GM19238 (cell line): ENCODE measurements around the gene TBX1.
A peak's percentile ranks its signal among the peaks of the same experiment; 100 is the strongest.
"Not testable (repeated sequence)": the region's sequence is repeated elsewhere in the genome, so short reads cannot be mapped to it uniquely, and the experiment has no call there.

Experiments used
- DNase-seq: peaks from one replicate; pipeline ENCODE4 v3.0.0; 2011; ENCODE audit warnings: low spot score; ENCODE audit not compliant: insufficient read length

The TBX1 gene

GRCh38 chr22:19723232-19723982, 37.2 kb upstream of the TBX1 start, which contains the start of gene GP1BB:
Gene GP1BB, plus strand, starts transcription at chr22:19723539. Its CDS starts 31 bp downstream, at chr22:19723570.
- DNase-seq, result no peak

- no peak for DNase-seq
Observed at GRCh38 chr22:19723983-19724827, 36.4 kb upstream of the TBX1 start.

- DNase-seq, result no peak
Observed at GRCh38 chr22:19724927-19725661, 35.5 kb upstream of the TBX1 start.

- DNase-seq, result not testable (repeated sequence)
Observed at GRCh38 chr22:19726064-19726788, 34.4 kb upstream of the TBX1 start.

GRCh38 chr22:19727310-19728150, 33.0 kb upstream of the TBX1 start:
- no peak for DNase-seq

GRCh38 chr22:19728271-19728670, 32.3 kb upstream of the TBX1 start:
- no peak for DNase-seq

- no peak for DNase-seq
Observed at GRCh38 chr22:19728836-19729235, 31.7 kb upstream of the TBX1 start.

GRCh38 chr22:19729507-19729906, 31.1 kb upstream of the TBX1 start:
- no peak for DNase-seq

- DNase-seq, result no peak
Observed at GRCh38 chr22:19730198-19730597, 30.4 kb upstream of the TBX1 start.

GRCh38 chr22:19730655-19731360, 29.8 kb upstream of the TBX1 start:
- peak; percentile 91 for DNase-seq

GRCh38 chr22:19731361-19732135, 29.0 kb upstream of the TBX1 start:
- no peak for DNase-seq

- no peak for DNase-seq
Observed at GRCh38 chr22:19732403-19733113, 28.0 kb upstream of the TBX1 start.

- no peak for DNase-seq
Observed at GRCh38 chr22:19733755-19734154, 26.8 kb upstream of the TBX1 start.

- DNase-seq, result no peak
Observed at GRCh38 chr22:19734163-19734562, 26.4 kb upstream of the TBX1 start.

GRCh38 chr22:19734837-19735382, 25.7 kb upstream of the TBX1 start:
- DNase-seq, result no peak

- DNase-seq, result no peak
Observed at GRCh38 chr22:19735665-19736510, 24.7 kb upstream of the TBX1 start.
